Caki2 (cell line): Measurements from ENCODE around the gene RPRD2. TPM values are rescaled to one million over a fixed set of nuclear protein-coding genes. Genes with fewer than 3 reads are reported as not detected.
"Not testable (repeated sequence)": the region's sequence is repeated elsewhere in the genome, so short reads cannot be mapped to it uniquely, and the experiment has no call there.

Experiments used
- DNase-seq: peaks from one replicate; pipeline ENCODE4 v3.0.0-alpha.2; 2015; ENCODE audit warnings: low read depth
- in situ Hi-C: cut with HindIII; loops from 2 replicates; pipeline ENCODE4 v1.10.0; 2016; ENCODE audit warnings: low sequenced_read_pairs, low pct_unique_long_range_greater_than_20kb, mixed read lengths
- total RNA-seq: library from RNA; depleted of rRNA; stranded (reverse); fragments of >200 nt; shearing (Covaris generic); gene quantifications from 2 replicates; pipeline ENCODE4 v1.2.3, GENCODE V29; 2014; ENCODE audit warnings: low replicate concordance

RPRD2 gene
- total RNA-seq, 1 experiment from 2014 or later, result 3.1 TPM

DNA sequence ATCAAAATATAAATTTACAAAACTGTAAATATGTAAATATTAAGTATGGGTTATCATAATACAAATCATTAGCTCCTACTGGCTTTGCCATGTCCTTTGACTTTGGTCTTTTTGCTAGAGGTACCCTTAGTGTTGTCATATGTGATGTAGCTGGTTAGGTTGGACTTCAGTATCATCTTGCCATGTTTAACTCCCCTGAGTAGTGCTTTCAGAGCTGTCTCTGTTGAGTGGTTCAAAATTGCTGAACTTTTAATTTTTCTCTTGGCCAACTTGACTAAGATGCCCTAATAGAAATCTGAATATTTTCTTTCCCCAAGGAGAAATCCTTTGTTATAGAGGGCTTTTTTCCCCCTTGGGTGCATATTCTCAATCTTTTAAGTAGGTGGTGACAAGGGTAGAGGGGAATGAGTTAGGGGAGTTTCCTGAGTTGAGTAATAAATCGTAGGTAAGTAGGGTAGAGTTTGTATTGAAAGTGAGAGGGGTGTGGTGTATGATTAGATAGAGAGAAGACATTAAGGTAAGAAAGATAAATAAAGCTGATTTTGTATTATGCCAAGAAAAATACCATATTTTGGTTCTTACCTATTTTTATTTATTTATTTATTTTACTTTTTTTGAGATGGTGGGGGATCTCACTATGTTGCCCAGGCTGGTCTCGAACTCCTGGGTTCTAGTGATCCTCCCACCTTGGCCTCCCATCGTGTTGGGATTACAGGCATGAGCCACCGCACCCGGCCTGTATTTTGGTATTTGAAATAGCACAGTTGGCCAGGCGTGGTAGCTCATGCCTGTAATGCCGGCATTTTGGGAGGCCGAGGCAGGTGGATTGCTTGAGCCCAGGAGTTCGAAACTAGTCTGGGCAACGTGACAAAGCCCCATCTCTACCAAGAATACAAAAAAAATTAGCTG is 21.8 kb downstream of the RPRD2 start:
- in situ Hi-C loops, result no loop called here
- DNase-seq, result no peak

DNA sequence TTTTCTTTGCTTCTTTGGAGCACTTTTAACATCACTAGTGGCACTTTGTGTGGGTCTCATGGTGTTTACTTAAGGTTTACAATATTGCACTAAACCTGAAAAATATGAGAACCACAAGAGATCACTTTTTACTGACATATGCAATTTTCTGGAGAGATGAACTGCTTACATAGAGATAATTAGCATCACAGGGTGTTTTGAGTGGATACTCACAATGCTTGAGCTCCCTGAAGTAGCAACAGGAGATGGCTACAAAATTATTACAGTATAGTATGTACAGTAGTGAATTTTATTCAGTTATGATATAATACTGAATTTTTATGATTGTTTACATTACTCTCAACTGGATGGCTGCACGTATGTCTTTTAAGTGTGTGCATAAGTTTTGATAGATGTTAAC is 22.6 kb downstream of the RPRD2 start:
- no peak for DNase-seq
- in situ Hi-C loops, result no loop called here

DNA sequence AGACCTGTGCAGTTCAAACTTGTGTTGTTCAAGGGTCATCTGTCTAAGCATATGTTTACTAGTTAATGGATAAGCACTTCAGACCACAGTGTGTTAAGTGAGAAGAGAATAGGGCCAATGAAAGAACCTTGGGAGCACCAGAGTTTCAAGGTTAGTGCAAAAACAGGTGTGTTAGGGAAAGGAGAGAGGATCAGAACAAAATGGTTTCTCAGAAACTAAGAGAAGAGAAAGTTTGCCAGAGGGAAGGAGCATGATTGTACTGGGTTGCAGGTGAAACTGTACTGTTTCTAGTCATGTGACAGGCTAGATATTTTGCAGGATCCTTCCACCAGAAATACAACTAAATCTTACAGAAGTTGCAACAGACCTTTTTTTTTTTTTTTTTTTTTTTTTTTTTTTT is 23.3 kb downstream of the RPRD2 start:
- DNase-seq, result peak; percentile 9
- in situ Hi-C loops, result no loop called here

DNA sequence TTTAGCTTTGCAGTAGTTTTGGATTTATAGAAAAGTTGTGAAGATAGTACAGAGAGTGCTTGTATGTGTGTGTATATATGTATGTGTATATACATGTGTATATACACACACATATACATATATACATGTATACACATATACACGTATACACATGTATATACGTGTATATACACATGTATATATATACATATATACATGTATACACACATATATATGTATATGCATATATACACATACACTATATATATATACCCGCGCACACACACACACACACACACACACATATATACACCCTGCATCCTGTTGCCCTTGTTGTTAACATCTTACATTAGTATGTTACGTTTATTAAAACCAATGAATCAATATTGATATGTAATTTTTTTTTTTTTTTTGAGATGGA is 24.3 kb downstream of the RPRD2 start:
- no peak for DNase-seq
- in situ Hi-C loops, result no loop called here

DNA sequence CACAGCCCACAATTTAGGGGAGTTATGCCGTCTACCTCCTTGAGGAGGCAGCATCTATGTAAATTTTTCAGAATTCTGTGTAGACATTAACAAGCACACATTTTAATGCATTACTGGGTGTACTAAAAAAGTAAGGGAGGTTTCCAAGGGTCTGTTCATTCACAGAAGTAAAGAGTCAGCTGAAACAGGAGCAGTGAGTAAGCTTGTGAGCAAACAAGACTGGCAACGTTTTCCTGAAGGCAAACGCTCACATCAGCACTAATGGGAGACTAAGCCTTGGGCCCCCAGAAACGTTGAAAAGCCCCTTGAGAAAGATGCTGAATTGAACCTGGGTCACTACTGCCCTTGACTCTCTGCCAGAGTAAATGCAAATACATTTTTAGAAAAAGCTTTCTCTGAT is 25.7 kb downstream of the RPRD2 start:
- in situ Hi-C loops, result no loop called here
- no peak for DNase-seq

DNA sequence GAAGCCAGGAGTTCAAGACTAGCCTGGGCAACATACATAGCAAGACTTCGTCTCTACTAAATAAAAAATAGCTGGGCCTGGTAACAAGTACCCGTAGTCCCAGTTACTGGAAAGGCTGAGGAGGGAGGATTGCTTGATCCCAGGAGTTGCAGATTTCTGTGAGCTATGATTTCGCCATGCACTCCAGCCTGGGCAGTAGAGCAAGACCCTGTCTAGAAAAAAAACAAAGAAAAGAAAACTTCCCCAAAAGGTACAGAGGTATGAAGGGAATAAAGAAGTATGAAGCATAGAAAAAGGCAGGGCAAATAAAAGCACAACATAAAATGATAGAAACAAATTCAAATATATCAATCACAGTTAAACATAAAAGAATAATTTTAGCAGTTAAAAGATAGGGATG is 28.7 kb downstream of the RPRD2 start:
- no peak for DNase-seq
- in situ Hi-C loops, result no loop called here

DNA sequence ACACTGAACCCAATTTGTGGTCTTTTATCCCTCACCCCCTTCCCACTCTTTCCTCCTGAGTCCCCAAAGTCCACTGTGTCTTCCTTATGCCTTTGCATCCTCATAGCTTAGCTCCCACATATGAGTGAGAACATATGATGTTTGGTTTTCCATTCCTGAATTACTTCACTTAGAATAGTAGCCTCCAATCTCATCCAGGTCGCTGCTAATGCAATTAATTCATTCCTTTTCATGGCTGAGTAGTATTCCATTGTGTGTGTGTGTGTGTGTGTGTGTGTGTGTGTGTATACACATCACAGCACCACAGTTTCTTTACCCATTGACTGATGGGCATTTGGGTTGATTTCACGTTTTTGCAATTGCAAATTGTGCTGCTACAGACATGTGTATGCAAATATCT is 31.2 kb downstream of the RPRD2 start:
- DNase-seq, in situ Hi-C loops: not testable (repeated sequence)

DNA sequence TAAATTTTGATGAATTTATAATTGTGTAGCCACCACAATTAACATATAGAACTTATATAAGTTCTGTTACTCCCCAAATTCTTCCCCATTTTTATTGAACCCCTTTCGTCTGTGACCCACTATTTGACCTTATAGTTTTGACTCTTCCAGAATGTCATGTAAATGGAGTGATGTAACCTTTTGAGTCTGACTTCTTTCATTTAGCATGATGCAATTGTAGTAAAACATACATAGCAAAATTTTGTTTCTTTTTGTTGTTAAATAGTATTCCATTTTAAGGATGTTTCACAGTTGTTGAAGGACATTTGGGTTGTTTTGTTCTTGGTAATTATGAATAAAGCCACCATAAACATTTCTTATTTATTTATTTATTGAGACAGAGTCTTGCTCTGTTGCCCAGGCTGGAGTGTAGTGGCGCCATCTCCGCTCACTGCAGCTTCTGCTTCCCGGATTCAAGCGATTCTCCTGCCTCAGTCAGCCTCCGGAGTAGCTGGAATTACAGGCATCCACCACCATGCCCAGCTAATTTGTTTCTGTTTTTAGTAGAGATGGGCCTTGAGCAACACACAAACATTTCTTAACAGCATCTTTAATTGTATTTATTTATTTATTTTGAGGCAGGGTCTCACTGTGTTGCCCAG is 33.6 kb downstream of the RPRD2 start:
- DNase-seq, result no peak
- in situ Hi-C loops, result no loop called here

DNA sequence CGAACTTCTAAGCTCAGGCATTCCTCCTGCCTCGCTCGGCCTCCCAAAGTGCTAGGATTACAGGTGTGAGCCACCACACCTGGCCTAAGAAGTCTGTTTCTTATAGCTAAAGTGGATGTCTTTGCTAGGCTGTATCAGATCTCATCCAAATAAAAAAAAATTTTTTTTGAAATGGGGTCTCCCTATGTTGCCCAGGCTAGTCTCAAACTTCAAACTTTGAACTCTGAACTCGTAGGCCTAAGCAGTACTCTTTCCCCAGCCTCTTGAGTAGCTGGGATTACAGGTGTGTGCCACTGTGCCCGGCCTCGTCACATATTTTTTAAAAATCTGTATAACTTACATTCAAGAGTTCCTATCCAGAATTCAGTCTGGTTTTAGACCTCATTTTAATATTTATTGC is 40.5 kb downstream of the RPRD2 start:
- in situ Hi-C loops, result no loop called here
- DNase-seq, result no peak

DNA sequence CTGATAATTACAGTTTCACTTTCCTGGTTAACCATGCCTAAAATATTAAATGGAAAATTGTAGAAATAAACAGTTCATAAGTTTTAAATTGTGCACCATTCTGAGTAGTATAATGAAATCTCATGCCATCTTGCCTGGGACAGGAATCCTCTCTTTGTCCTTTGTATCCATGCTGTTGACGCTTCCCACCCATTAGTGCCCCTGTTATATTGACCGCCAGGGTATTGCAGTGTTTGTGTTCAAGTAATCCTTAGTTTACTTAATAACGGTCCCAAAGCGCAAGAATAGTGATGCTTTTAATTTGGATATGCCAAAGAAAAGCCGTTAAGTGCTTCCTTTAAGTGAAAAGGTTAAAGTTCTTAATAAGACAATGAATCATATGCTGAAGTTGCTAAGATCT is 41.7 kb downstream of the RPRD2 start:
- no peak for DNase-seq
- in situ Hi-C loops, result no loop called here

DNA sequence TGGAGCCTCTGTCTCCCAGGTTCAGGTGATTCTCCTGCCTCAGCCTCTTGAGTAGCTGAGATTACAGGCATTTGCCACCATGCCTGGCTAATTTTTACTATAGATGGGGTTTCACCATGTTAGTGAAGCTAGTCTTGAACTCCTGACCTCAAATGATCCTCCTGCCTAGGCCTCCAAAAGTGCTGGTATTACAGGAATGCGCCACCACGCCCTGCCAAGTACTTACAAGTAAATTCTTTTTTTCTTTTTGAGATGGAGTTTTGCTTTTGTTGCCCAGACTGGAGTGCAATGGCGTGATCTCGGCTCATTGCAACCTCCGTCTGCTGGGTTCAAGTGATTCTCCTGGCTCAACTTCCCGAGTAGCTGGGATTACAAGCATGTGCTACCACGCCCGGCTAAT is 42.5 kb downstream of the RPRD2 start:
- in situ Hi-C loops, result no loop called here
- DNase-seq, result no peak

DNA sequence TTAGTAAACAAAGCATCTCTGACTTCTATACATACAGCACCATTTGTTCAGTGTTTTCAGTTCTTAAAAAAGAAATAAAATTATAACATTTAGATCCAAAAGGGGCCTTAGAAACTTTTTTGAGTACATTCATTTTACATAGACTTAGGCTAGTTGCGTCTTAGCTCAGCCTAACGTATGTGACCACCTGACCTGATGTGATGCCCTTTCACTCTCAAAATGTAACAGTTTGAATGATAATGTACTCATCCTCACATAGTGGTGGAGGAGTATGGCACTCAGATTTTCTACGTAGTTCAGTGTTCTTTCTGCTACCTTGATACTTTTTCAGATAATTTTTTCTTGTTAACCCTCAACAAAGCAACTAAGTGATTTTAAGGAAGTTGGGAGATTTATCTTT is 43.4 kb downstream of the RPRD2 start:
- in situ Hi-C loops, result no loop called here
- DNase-seq, result no peak

DNA sequence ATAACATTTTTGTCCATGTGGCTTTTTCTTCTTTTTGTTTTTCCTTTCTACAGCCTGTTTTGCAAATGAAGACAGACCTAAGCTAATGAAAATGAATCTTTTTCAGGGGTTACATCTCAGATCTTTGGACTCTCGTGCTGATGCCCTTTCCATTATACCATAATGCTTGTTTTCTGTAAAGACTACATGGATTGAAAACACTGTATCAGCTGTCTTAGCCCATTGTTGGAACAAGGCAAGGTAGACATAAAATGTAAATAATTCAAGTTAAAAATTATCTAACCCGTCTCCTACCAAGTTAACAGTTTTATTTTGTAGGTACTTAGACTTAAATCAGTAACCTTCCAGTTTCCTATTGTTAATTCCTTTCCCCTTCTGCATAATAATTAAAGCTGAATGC is 44.9 kb downstream of the RPRD2 start:
- in situ Hi-C loops, result no loop called here
- DNase-seq, result no peak

DNA sequence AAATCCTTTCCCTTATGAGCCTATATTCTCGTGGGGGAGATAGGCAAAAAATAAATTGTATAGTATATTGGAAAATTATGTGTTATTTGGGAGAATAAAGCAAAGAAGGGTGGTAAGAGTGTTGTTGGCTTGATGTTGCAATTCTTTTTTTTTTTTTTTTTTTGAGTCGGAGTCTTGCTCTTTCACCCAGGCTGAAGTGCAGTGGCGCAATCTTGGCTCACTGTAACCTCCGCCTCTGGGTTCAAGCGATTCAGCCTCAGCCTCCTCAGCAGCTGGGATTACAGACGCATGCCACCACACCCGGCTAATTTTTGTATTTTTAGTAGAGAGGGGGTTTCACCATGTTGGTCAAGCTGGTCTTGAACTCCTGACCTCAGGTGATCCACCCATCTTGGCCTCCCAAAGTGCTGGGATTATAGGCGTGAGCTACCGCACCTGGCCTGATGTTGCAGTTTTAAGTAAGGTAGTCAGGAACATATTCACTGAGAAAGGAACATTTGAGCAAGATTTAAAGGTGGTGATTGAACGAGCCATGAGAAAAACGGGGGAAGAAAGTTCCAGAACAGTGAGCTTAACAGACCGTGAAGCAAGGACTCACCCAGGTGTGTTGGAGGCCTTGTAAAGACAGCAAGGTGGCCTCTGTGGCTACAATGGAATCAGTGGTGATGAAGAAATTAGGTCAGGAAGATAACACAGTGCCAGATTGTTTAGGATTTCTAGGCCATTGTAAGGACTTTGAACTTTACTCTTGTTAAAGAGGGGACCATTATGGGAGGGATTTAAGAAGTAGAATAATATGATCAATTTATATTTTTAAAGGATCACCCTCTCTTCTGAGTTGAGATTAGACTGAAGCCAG is 45.8 kb downstream of the RPRD2 start:
- in situ Hi-C loops, result no loop called here

DNA sequence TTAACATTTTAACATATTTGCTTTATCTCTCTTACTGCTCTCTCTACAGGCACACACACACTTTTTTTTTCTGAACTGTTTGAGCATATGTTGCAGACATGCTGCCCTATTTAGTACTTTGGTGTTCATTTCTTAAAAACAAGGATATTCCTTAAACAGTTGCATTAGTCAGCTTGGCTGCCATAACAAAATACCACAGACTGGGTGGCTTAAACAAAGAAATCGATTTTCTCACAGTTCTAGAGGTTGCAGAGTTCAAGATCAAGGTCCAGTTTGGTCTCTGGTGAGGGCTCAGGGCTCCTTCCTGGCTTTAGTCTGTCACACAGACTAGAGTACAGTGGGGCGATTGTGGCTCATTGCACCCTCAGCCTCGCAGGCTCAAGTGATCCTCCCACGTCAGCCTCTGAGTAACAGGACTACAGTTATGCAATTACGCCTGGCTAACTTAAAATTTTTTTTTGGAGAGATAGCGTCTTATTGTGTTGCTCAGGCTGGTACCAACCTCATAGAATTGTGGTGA is 46.7 kb downstream of the RPRD2 start:
- in situ Hi-C loops, result no loop called here
- no peak for DNase-seq

More for the DNA sequence above, 45.8 kb downstream of the RPRD2 start:
- DNase-seq, result no peak

DNA sequence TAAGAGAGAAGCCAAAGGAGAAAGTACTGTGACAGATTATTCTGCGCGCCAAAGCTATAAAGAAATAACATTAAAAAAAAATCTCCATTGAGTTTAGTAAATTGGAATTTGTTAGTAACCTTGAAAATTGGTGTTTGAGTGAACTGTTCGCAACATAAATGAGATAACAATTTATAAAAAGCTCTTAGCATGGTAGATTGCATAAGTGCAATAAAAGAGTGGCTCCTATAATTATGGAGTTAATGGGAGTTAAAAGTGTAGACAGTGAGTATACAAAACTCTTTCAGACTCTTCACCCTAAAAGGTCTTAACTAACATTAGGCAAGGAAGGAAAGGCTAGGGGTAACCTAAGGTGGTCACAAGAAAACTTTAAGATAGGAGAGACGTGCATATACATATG is 50.6 kb downstream of the RPRD2 start:
- in situ Hi-C loops, result no loop called here
- DNase-seq, result no peak

DNA sequence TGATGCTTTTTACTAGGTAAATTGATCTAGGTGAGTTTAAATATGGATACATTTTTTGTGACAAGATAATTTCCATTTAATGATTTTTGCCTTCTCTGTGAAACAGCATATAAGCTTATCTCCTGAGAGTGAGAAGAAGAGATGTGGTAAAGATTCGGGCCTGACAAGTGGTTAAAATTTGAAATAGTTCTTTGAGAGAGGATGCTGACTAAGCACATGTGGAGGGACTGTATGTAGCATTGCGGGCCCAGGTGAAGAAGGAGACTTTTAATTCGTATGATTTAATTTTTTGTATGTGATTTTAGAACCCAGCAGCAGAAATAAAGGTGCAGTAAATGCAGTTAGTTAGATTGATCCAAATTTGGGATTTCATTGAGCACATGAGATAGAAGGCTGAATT is 51.9 kb downstream of the RPRD2 start:
- no peak for DNase-seq
- in situ Hi-C loops, result no loop called here

DNA sequence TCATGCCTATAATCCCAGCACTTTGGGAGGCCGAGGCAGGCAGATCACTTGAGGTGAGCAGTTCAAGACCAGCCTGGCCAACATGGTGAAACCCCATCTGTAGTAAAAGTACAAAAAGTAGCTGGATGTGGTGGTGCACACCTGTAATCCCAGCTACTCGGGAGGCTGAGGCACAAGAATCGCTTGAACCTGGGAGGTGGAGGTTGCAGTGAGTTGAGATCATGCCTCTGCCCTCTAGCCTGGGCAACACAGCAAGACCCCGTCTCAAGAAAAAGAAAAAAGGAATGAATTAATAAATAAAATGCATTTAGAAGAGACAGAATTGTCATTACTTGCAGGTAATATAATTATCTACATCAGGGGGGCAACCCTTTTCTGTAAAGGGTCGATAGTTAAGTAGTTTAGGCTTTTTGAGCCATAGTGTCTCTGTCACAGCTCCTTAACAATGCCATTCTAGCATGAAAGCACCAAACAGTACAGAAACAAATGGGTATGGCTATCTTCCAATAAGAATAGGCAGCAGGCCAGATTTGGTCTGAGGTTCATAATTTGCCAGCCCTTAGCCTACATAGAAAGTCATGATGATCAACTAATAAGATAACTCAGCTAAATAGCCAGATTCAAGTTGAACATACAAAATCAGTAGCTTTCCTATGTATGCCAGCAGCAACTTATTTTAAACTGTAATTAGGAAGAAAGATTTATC is 56.8 kb downstream of the RPRD2 start:
- no peak for DNase-seq
- in situ Hi-C loops, result no loop called here
